ENCODE data around the gene ZNFX1.

GRCh38 chr20:49219091-49219923 lies 58.5 kb downstream of the ZNFX1 start, which contains the start of gene DDX27:
- TF ChIP-seq CTCF (IDR thresholded peaks at IDR 0.05) (no peak), EZH2 (IDR thresholded peaks at IDR 0.05) (no peak)
